Stimulated activated CD8-positive, alpha-beta memory T cell treated with anti-CD3 and anti-CD28 coated beads, Interleukin-15, amount 100 ng/mL, for 48 hours (primary cell): ENCODE data around the gene RGS8.
"Not testable (repeated sequence)": the region's sequence is repeated elsewhere in the genome, so short reads cannot be mapped to it uniquely, and the experiment has no call there.

Experiments used
- DNase-seq, 2 donors: peaks; one replicate each; pipeline ENCODE4 v3.0.0-alpha.2; 2020; ENCODE audit warnings: low read depth in 2 of 2

The RGS8 gene

DNA sequence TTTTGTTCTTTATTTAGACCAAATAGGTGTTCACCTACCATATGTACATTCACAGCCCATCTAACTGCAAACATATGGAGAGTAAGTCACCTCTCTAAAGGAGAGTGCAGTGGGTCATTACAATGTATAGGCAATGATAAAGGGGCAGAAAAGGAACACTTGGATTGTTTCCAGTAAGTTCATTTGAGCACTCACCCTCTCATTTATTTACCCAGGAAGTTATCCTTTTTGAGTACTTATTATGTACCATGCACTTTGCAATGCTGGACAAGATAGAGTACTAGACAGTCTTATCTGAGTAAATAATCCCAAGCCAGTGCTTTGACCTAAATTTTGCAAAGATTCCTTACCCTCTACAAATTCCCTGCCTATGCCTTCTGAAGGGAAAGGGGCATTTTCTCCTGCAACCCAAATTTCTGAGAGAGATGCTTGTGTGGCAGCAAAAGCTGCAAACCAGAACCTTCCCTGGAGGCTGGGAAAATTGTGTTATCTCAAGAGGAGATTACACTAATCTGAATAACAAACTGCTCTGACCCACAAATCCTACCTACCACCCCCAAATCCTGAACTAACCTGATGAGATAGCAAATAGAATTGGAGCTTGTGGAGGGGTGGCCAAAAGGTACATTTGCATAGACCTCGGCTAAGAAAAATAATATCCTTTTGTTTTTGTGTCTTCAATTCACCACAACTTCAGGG, 18.6 kb upstream of the RGS8 start:
- DNase-seq = no peak

DNA sequence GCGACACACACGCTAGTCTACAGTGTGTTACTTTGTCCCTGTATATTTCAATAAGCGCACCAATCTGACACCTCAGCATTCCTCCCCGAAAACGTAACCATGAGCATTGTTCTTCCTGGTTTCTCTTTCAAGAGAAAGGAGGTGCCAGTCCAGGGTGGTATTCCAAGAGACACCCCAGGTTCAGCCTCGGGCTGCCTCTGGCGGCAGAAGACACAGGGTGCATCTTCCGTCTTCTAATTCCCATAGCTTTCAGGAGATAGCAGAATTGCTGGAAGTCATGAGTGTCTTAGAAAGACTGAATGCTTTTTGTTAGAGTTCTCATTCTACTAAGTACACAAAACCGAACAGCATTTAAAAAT, 15.9 kb upstream of the RGS8 start:
- DNase-seq = no peak

DNA sequence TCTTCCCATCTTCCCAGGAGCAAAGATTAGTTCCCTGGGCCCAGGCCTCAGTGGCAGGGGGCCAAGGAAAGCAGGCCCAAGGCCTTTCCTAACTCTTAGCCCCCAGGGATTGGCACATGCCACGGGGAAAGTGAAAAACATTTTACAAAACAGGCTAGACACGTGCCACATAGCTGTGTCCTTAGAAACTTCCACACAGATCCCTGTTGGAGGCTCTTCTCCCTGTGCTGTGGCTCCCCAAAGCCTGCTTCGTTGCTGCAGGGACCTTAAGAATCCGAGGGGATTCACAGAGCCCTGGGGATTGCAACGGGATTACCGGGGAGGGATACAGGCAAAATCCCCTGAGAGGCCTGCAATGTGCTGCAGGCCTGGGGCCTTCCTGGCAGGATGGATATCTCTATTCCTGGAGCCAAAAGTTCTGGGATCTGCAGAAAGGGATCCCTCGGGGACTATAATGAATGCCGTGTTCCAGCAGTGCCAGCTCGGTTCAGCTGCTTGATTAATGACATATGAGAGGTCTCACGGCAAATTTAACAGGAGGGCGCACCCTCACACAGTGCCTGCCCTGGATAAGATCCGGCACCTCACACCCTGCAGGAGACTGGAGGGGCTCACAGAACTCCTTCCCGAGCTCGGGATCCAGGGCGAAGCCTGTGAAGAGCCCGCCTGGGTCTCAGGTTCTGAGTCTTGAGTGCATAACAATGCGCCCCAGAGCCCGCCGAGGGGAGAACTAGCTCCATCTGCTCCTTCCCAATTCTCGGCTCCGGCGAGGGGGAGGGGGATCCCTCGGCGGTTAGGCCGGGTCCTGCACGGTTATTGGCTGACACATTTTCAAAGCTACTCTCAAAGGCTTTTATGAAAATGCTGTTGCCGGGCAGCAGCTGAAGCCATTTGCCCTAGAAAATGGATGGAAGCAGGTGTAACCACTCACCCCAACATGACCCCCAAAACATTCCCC, 15.3 kb upstream of the RGS8 start:
- DNase-seq = no peak

DNA sequence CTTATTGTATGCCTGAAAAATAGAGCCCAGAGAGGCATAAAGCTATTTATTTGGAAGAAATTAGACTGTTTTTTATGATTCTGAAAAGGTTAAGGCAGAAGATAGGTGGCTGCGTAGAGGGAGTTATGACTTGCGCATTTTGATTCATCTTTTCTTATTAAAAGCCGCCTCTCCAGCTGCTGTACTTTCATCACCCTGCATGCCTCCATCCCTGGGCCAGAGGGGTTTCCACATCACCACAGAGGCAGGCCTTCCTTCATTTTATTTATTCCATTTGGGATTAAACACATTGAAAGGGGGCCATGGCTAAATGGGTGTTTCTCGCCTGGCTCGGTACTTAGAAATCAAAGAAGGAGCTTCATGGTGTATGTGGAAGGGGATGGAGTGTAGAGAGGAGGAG, 14.6 kb upstream of the RGS8 start:
- DNase-seq = no peak

DNA sequence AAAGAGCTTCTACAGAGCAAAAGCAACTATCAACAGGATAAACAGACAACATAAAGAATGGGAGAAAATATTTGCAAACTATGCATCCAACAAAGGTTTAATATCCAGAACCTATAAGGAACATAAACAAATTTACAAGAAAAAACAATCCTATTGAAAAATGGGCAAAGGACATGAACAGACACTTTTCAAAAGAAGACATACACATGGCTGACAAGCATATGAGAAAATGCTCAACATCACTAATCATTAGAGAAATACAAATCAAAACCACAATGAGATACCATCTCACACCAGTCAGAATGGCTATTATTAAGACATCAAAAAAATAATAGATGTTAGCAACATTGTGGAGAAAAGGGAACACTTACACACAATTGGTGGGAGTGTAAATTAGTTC, 8.8 kb upstream of the RGS8 start:
- DNase-seq = not testable (repeated sequence)

DNA sequence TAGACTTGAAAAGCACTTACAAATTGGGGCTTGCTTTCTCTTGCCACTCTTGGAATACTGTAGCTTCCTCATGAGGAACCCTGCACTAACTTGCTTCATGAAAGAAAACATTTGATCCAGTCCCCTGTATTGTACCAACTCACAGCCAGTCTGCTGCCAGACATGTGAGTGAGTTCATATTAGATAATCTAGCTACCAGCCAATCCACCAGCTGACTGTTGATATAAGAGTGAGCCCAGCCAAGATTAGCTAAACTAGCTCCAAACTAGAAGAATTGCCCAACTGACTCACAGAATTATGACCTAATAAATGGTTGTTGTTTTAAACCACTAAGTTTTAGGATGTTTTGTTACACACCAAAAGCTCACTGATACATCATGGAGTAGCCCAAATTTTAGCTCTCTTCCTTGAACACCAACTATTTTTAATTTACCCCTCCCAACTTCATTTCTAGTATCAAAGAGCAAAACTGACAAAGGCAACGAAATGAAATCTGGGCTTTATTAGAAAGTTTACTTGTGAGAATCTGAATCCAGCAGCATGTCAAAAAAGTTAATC, 6.6 kb upstream of the RGS8 start:
- no peak for DNase-seq

DNA sequence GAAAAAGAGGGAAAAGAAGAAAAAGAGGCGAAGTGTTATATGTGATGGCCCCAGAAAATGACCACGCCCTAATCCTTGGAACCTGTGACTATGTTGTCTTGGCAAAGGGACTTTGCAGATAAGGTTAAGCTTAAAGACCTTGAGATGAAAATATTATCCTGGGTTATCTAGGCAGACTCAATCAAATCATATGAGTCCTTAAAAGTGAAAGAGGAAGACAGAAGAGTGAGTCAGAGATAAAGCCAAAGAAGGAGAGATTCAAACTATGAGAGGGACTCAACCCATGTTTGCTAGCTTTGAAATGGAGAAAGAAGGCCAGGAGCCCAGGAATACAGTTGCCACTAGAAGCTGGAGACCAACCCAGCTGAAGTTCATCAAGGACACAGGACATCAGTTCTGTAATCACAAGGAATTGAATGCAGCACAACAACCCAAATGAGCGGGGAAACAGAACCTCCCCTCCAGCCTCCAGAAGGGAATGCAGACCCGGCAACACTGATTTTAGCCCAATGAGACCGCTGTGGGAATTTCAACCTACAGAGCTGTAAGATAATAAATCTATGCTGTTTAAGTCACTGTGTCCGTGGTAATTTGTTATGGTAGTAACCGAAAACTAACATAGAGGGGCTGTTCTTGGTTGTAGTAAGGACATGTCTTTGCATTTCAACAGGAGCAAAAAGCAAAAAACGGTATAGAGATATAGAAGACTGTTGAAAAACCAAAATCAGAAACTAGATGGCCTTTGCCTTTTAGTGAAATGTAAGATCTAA, 4.2 kb upstream of the RGS8 start:
- no peak for DNase-seq

DNA sequence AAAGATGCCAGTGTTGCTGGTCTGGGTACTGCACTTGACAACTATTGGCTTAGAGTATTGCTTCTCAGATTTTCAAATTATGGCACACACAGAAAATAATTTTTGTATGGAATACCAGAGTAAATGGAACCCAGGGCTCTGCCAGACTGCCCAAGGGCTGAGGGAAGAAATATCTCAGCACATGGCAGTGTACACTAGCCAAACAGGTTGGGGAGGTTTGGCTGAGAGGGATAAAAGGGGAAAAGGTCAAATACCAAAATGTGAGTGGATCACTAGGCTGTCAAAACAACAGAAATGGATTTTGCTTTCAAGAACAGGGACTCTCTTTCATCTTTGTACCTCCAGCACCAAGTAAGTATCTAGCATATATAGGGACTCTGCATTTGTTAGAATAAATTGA, 3.0 kb upstream of the RGS8 start:
- no peak for DNase-seq

DNA sequence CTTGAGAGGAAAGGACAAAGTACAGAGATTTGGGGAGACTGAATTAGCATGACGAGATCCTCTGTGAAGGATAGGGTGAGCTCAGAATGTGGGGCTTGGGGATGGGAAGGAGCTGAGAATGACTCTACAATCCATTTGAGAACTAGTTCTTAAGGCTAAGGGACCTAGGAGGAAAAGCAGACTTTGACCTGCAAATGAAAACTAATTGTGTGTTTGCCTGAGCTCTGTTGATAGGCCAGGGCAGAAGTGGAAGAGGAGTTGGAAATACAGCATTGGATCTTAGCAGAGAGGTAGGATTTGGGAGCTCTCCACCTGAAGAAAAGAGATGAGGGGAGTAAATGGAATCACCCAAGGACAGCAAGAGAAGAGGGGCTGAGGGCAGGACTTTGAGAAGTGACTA, 2.1 kb upstream of the RGS8 start:
- DNase-seq = no peak

DNA sequence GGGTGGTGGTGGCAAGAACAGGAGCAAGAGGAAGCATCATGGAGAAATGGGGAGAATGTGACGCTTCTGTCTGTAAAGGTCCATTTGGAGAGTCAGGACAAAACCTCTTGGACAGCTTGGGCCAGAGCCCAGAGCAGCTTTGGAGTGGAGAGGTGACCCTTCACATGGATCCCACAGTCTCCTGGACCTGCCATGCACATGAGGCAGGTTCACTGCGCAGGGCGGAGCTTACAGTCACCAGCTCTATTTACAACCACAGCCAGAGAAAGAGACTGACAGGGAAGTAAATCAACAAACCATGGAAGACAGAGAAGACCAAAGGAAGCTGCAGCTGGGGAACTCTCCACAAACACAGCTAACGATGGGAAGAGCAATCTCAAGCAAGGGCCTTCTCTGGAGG, 828 bp upstream of the RGS8 start:
- no peak for DNase-seq

DNA sequence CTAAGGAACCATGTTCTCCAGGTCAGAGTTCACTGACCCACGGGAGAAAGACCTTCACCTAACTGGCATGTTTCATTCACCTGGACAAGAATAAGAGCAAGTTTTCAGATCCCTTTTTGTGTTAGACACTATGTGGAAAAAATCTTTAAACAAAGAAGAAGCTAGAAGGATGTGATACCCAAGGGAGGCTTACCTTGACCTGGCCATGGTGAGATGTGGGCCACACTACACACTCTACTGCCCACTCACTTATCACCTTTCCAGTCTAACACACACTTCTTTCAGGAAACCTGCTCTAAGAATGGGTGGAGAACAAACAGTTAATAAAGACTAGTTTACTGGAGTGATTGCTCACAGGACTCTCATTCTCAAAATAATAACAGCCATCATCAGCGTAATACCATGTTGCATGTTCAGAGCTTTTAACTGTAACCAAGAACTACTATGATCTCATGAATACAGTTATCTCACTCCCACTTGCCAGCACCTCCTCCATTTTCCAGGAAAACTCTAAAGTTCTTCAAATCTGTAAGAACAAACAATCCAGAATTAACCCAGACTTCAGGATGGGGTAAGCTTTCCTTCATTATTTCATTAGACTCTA, 1.4 kb downstream of the RGS8 start:
- DNase-seq = no peak

DNA sequence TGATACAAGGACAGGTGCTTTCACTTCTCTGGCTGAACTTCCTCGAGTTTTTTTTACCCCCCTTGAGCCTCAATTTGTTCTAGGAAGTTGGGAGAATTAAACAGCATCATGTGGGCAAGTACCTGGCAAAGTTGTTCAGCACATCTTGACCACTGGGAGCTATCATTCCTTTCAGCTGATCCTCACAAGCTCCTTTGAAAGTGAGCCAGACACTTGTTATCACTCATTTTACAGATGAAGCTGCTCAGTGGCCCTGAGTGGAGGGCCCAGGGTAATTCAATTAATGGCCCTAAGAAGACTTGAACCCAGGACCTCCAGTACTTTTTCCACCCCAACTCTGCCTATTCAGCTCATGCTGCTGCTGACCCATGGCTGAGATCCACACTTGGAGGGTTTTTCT, 2.0 kb downstream of the RGS8 start:
- DNase-seq = no peak

DNA sequence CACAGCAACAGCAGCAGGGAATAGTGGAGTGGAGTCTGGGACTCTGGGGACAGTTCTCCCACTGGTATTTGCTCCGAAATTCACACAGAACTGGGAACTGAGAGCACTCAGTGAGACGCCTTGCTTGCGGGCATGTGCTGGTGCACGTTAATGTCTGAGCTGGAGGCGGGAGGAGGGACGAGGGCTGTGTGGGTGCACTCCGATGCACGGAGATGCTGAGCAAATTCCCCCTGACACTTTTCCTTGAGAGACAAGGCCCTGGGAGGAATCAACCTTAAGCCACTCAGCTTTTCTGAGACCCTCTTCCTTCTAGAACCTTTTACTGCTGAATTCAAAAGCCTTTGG, 2.8 kb downstream of the RGS8 start:
- no peak for DNase-seq

DNA sequence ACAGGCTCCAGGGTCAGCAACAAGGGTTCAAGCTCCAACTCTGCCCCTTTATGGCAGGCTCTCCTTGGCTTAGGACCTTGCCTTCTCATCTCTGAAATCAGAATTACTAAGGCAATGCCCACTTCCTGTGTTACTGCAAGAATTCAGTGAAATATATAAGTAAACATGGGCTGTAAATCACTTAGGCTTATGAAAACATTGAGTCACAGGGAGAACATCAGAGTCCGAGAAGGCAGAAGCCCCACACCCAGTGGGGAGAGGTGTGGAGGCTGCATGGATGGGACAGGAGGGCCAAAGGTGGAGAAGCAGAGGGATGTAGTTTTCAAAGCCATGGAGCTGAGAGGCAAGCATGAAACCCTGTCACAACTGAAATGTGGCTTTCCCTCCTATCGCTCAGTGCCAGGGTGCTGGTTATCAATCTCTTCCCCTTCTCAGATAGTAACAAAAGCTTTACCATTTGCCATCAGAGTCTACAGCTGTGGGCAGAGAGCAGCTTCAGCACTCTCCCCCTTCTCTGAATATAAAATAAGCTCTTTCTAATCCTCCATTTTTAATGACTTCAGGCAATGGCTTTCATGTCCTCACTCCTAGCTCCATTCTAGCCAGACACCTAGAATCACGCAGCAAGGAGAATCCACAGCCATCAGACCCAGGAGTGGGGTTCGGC, 3.4 kb downstream of the RGS8 start:
- no peak for DNase-seq

DNA sequence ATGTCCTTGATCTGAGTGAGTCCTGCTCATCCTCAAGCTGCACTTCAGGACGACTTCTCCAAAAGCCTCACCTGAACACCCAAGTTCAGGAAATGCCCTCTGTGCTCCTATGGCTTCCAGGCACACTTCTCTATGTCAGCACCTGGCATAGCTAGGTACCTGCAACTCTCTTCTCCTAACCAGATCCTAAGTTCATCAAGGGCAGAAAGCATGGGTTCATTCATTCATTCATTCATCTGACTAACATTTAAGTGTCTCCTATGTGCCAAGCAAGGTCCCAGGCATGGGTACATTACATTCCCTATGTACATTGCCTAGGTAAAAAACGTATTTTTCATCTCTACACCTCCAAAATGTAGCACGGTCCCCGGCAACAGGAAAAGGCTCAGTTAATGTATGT, 4.0 kb downstream of the RGS8 start:
- no peak for DNase-seq

DNA sequence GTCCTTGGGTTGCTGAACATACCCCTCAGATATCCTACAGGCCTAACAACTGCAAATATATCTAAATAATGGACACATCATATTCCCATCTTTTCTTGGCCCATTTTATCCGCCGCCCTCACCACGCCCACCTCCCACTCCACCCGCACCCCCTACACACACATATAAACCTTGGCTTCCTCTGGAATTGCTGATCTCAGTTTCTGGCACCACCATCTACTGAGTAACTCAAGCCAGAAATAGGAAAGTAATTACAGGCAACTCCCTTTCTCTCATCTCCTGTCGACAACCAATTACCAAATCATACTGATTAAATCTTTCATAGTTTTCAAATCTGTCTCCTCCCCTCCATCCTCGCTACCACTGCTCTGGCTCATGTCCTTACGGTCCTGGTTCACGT, 4.7 kb downstream of the RGS8 start:
- DNase-seq = no peak

DNA sequence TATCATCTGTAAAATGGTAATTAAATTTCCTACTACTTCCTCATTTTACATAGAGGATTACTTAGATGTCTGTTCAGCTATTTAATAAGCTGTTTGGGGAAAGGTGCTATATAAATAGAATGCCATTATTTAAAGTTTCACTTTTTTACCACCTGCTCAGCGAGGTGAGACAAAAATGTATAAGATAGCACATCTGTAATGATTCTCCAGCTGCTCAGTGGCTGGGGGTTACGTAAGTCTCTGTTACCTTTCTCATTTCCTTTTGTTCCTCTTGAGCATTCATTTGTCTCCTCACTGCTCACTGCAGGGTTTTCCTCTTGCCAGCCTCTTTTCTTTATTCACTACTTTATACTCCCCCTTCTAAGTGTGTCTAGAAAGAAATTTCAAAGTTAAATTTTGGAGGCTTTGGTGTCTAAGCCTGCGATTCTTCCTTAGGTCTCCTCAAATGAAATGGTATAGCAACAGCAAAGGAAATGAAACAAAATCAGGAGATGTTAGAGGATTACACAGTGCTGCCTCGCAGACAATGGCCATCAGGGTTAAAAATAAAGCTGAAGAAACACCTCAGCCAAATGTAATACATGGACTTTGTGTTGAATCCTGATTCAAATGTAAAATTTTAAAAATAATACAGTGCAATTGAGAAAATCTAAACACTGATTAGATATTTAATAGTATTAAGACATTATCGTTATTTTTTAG, 6.8 kb downstream of the RGS8 start:
- no peak for DNase-seq

DNA sequence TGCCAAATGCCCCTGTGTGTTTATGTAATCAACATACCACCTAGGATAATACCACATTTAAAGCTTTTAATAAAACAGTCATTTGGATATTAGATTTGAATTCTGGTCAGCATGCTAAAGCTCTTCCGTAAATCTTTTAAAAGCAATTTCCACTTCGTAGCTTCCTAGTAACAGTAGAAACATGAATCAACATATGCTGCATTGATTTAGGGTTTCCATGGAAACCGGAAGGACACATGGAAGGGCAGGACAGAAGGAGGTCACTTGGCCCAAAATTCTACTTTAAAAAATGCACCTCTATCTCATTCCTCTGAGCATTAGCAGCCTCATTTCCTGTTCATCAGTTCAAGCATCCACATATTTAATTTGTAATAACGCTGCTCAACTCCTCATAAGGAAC, 8.1 kb downstream of the RGS8 start:
- DNase-seq = no peak

DNA sequence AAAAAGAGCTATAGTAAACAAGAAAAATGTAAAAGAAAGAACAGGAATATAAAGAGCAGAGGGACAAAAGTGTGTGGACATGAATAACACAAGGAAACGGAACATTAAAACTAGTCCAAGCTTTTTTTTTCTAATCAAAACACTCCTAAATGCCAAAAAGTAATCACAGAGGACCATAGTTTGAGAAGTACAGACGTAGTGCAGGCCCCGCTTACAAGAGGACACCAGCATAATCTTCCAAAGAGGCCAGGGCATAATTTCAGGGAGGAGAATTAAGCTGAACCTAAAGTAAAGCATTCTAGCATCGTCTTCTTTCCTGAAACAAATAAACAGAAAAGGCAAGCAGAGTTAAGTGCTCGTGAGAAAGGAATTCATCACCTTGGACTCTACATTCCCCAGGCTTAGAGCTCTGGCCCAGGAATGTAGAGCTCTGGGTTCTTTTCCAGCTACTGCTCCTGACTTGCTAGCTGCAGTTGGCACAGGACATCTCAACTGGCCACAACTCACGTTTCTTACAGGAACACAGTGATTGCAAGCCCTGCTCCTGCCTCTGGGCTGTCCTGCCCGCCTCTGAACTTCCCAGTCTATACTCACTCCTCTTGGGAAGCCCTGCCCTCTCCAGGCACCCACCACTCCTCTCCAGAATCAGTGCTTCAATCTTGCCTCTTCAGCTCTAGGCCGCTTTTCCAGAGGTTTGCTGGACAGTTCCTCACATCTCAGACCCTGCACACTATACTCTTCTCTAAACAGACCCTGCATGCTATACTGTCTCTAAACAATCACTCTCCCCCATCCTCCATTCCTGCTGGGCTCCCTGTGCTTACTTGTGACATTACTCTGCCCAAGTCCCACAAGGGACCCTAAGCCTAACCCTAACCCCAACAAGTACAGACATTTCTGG, 9.8 kb downstream of the RGS8 start:
- DNase-seq = no peak

DNA sequence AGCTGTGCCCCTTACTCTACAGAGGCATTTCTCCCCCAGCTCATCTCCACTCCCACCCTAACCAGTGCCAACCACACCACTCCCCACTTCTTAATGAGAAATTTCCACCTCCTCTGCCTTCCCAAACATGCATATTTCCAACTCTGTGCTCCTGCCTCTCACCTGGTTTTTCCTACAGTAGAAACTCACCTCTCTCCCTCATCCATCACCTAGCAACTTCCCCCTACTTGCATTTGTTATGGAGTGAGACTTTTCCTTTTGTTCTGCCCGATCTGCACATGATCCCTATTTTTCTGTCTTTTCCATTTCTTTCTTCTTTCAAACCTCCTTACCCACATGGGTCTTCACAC, 11.9 kb downstream of the RGS8 start:
- DNase-seq = no peak
